C4-2B (cell line): ENCODE results near the gene LUC7L.

Experiments used
- CTCF ChIP-seq: fragments of 450-650 bp; conservative IDR thresholded peaks from 2 replicates; pipeline ENCODE4 v1.5.1; 2017; ENCODE audit warnings: mild to moderate bottlenecking
- ZFX ChIP-seq: fragments of 450-650 bp; IDR thresholded peaks from 2 replicates; pipeline ENCODE4 v1.6.1; 2017

GRCh38 chr16:177981-178667, 51.1 kb downstream of the LUC7L start:
- no peak for TF ChIP-seq CTCF
- no peak for TF ChIP-seq ZFX
